Kidney epithelial cell (primary cell): ENCODE results near the gene DNAJC27. TPM values are rescaled to one million over a fixed set of nuclear protein-coding genes. Genes with fewer than 3 reads are reported as not detected.

ENCODE experiments used
- DNase-seq: peaks from one replicate; pipeline ENCODE4 v3.0.0-alpha.2; 2010; ENCODE audit warnings: low read depth
- H3K27me3 ChIP-seq: 2 replicates; pipeline ENCODE4 v1.6.0; 2011; ENCODE audit warnings: low read length; ENCODE audit not compliant: control insufficient read depth, insufficient read depth
- H3K36me3 ChIP-seq: 2 replicates; pipeline ENCODE4 v1.5.1; 2011; ENCODE audit warnings: low read length; ENCODE audit not compliant: control insufficient read depth, insufficient read depth
- H3K4me3 ChIP-seq: 2 replicates; pipeline ENCODE4 v1.5.1; 2011; ENCODE audit warnings: low read depth, mild to moderate bottlenecking, control low read depth, low read length
- total RNA-seq: library from RNA; depleted of rRNA; stranded (reverse); fragments of >200 nt; gene quantifications from 2 replicates; pipeline ENCODE4 v1.2.3, GENCODE V29; 2015
- TF ChIP-seq, protein P1 (sequence below): IDR thresholded peaks from 2 replicates; pipeline ENCODE4 v1.5.1; 2011; ENCODE audit warnings: mild to moderate bottlenecking, moderate library complexity, low read length, control low read depth, inconsistent platforms; ENCODE audit not compliant: insufficient read depth, poor library complexity, severe bottlenecking

Gene DNAJC27
- total RNA-seq, 1 donor from 2014 or later: 3.6 TPM

DNA sequence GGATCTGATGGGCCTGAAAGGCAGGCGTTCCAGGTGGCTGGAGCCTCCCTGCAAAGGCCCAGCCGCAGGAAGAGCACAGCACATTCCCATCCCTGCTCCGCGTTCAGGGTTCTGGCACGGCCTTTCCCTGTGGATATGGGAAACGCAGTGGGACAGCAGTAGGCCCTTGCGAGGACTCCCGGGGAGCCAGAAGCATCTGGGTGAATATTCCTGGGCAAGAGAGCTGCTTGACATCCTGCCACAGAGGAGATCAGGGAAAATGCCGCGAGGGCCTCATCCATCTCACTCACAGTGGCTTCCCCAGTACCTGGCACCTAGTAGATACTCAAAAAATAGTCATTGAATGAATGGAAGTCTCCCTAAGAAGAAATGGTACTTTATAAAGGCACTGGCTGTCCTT lies 48.6 kb downstream of the DNAJC27 start:
- peaks cover 1% of the 10 kb centered on the region for H3K36me3 ChIP-seq
- no peak overlapping the region for H3K4me3 ChIP-seq
- TF ChIP-seq, protein P1, sequence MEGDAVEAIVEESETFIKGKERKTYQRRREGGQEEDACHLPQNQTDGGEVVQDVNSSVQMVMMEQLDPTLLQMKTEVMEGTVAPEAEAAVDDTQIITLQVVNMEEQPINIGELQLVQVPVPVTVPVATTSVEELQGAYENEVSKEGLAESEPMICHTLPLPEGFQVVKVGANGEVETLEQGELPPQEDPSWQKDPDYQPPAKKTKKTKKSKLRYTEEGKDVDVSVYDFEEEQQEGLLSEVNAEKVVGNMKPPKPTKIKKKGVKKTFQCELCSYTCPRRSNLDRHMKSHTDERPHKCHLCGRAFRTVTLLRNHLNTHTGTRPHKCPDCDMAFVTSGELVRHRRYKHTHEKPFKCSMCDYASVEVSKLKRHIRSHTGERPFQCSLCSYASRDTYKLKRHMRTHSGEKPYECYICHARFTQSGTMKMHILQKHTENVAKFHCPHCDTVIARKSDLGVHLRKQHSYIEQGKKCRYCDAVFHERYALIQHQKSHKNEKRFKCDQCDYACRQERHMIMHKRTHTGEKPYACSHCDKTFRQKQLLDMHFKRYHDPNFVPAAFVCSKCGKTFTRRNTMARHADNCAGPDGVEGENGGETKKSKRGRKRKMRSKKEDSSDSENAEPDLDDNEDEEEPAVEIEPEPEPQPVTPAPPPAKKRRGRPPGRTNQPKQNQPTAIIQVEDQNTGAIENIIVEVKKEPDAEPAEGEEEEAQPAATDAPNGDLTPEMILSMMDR: no peak
- H3K27me3 ChIP-seq: peaks cover 2% of the 10 kb centered on the region
- no peak for DNase-seq

GRCh38 chr2:24922556-24922955 lies 49.2 kb downstream of the DNAJC27 start:
- TF ChIP-seq, protein P1: no peak
- Histone ChIP-seq H3K4me3 (no peak overlapping the region), H3K36me3 (peaks cover 1% of the 10 kb centered on the region), H3K27me3 (peaks cover 2% of the 10 kb centered on the region)
- no peak for DNase-seq

- peak overlapping the region; percentile 48 for H3K4me3 ChIP-seq
- DNase-seq: no peak
- peaks cover 1% of the 10 kb centered on the region for H3K36me3 ChIP-seq
- TF ChIP-seq, protein P1: peak; percentile 37
- peaks cover 2% of the 10 kb centered on the region for H3K27me3 ChIP-seq
These were observed 50.8 kb downstream of the DNAJC27 start for GRCh38 chr2:24920809-24921441.

GRCh38 chr2:24920098-24920808 lies 51.5 kb downstream of the DNAJC27 start, which contains the start of gene ADCY3:
Gene ADCY3, minus strand, starts transcription at chr2:24920237. Its CDS starts 1,250 bp downstream, at chr2:24918987.
- Histone ChIP-seq H3K4me3 (peak within 1 kb of the TSS; percentile 48), H3K27me3 (peaks cover 2% of the 10 kb centered on the region), H3K36me3 (peaks cover 1% of the 10 kb centered on the region)
- TF ChIP-seq, protein P1: no peak
- DNase-seq: no peak

GRCh38 chr2:24919506-24920097 lies 52.2 kb downstream of the DNAJC27 start:
- peak overlapping the region; percentile 48 for H3K4me3 ChIP-seq
- peaks cover 1% of the 10 kb centered on the region for H3K36me3 ChIP-seq
- no peaks in the 10 kb centered on the region for H3K27me3 ChIP-seq
- DNase-seq: no peak
- TF ChIP-seq, protein P1: no peak
